ENCODE results near the gene SGCA.

SGCA gene

DNA sequence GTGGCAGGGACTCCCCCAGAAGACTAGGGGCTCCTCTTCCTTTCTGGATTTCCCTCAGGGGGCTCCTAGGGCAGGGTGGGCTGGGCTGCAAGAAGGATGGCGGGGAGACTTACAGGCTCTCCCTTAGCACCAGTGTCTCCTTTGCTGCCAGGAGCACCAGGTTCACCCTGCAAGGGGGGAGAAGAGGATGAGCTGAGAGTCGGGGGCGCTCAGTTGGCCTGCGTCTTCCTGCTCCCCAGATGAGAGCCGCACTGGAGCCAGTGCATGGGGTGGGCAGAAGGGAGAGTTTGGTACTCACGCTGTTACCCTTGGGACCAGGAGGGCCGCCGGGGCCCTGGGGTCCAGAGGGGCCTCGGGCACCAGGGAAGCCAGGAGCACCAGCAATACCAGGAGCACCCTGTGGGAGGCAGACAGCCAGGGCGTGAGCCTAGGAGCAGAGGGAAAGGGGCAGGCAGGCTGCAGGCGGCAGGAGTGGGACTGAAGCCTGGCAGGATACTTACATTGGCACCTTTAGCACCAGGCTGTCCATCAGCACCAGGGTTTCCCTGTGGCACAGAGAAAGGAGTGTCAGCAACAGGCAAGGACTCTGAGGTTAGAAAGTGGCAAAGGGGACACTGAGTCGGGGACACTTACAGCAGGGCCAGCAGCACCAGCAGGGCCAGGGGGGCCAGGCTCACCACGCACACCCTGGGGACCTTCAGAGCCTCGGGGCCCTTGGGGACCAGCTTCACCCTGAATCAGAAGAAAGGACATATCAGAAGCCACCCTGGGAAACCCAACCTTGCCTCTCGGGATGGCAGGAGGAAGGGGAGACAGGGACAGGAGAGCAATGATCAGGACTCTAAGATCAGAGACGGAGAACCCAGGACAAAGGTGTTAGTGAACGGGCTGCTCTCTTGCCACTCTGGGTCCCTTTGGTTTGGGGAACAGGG lies 29.4 kb downstream of the SGCA start:
- no peak for DNase-seq (ENCODE audit: low read depth)

GRCh38 chr17:50196036-50196435 lies 30.2 kb downstream of the SGCA start:
- no peak for DNase-seq (ENCODE audit: low read depth)

- DNase-seq (ENCODE audit: low read depth), result no peak
Measured at GRCh38 chr17:50196826-50197225, 31.0 kb downstream of the SGCA start.

DNA sequence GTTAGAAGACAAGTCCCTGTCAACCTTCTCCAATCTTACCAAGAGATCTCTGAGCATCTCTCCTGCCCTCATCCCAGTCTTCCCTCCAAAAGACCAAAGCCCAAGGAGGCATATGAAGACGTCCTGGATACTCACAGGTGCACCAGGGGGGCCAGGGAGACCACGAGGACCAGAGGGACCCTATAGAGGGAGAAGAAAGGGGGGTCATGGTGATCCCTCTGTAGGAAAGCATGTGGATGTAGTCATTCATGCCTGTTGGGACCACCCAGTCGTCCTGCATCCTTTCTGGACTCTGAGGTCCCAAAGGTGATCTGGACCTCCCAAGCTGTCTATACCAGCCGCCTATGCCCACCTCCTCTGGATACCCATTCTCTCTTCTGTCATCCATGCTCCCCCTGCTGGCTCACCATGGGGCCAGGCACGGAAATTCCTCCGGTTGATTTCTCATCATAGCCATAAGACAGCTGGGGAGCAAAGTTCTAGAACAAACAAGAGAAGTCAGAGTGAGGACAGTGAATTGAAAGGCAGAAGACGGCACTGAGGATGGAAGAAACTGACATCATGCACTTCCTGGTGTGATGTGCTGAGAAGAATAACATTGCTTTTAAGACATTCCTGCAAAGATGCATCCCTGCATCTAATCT lies 32.3 kb downstream of the SGCA start:
- DNase-seq (ENCODE audit: low read depth), result peak; percentile 31

- no peak for DNase-seq (ENCODE audit: low read depth)
Measured at GRCh38 chr17:50199211-50199802, 33.5 kb downstream of the SGCA start.

GRCh38 chr17:50199803-50200456 lies 34.1 kb downstream of the SGCA start:
- DNase-seq (ENCODE audit: low read depth), result peak; percentile 50

DNA sequence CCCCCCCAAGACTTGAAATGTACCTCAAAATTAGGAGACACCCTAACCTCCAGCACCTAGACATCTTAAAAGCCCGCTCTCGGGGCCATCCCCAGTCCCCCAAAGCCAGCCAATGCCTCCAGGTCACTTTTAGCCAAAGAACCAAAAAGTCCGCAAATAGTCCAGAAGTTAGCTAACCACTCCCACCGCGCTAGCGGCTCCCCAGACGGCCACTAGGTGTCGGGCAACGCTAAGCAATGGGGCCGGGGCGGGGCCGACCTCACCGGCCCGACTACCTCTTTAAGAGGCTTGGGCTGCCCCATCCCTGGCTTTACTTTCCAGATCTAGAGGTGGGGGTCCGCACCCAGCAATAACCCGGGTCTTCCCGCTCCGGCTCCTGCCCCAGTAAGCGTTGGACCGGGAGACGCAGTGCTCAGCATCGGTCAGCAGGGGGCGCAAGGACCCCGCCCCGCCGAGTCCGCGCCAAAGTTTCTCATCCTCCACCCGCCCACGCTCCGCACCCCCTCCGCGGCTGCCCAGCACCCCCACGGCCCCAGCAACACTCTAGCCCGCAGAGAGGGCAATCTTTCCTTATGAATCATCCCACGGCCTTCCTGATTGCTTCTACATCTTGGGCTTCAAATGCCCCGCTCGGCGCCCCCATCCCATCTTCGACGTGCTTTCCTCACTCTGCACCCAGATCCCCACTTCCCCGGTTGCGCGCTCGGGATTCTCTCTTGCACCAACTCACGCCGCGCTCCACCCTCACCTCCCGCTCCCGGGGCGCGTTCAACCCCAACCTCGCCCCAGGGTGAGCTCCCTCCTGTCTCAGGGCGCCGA lies 34.9 kb downstream of the SGCA start:
- peak; percentile 68 for DNase-seq (ENCODE audit: low read depth)

- no peak for DNase-seq (ENCODE audit: low read depth)
Measured at GRCh38 chr17:50201276-50201854, 35.6 kb downstream of the SGCA start, which contains the start of gene COL1A1. Gene COL1A1, minus strand, starts transcription at chr17:50201631. Its CDS starts 118 bp downstream, at chr17:50201513.

GRCh38 chr17:50203086-50203485 lies 37.3 kb downstream of the SGCA start:
- no peak for DNase-seq (ENCODE audit: low read depth)

DNA sequence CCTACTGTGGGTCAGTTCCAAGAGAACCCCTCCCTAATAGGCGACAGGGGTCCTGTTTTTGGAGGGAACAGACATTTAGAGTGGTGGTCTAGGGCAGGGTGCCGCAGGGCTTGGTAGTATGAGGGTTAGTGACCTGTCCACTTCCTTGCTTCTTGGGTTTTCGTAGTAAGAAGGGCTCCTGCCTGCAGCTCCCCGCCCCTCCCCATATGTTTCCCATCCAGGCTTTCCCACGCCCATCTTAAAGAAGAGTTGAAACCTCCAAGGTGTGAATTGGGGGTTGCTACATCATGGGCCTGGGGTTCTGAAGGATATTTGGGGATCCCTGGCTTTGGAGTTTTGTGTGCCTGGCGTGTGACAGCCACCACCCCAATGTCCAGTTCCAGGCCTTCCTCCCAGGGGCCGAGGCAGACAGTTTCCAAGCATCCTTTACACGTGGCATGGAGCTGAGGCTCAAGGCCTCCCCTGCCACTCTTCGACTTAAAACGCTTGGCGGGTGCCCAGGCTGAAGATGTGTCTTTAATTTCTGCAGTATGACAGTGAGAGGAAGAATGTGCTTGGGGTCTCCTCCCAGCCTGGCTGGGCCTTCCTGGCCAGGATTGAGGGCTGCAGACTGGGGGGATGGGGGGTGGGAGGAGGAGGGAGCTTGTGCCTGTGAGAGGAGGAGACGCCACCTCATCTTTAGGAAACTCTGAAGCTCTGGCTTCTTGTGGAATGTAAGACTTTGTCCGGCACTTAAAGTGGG lies 38.0 kb downstream of the SGCA start:
- DNase-seq (ENCODE audit: low read depth), result no peak

GRCh38 chr17:50204431-50204830 lies 38.6 kb downstream of the SGCA start:
- DNase-seq (ENCODE audit: low read depth), result no peak

DNA sequence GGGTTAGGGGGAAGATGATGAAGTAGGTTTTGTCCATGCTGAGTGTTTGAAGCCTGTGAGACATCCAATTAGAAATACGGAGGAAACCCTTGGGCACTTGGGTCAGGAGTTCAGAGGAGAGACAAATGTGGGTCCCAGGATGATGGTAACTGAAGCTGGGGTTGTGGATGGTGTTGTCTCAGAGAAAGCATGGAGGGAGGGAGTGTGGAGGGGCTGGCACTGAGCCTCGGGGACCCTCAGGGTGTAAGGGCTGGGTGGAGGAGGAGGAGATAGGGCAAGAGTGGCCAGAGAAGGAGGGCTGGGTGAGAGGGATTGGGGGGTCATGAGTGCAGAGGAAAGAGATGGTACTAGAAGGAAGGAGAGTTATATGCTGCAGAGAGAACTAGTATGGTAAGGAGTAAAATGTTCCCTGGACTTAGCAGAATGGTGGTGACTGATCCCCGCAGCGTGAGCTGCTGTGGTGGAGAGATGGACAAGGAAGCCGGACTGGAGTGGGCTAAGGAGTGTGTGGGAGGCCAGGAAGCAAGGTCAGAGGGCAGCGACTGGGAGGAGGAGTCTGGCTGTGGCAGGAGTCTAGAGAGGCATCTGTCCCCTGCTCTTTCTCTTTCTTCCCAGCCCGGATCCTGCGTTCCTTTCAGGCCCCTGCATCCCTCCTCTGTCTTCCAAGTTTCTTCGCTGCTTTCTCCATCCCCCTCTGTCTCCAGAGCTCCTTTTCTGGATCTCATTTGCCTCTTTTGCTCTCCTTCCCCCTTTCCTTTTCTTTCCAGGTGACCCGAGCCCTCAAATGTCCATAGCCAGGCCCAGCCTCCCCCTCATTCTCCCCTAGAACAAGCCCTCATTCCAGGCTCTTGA lies 39.5 kb downstream of the SGCA start:
- no peak for DNase-seq (ENCODE audit: low read depth)

DNA sequence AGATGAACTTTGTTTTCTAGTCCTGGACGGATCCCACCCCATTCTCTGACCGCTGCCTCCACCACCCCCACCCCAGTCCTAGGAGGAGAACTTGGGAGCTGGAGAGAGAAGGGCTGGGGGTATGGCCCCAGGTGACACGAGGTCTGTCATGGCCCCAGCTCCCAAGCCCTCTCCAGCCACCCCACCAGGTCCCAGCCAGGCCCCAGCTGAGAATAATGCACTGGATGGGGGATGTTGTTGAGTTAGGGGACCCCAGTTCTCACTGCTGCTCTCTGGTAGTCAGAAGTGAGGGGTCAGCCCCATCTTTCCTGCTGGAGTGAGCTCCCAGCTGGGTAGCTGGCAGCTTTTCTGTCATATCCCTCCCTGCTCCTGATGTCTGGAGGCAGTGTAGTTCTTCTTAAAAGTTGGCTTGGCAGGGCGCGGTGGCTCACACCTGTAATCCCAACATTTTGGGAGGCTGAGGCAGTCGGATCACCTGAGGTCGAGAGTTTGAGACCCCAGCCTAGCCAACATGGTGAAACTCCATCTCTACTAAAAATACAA lies 40.2 kb downstream of the SGCA start:
- no peak for DNase-seq (ENCODE audit: low read depth)

DNA sequence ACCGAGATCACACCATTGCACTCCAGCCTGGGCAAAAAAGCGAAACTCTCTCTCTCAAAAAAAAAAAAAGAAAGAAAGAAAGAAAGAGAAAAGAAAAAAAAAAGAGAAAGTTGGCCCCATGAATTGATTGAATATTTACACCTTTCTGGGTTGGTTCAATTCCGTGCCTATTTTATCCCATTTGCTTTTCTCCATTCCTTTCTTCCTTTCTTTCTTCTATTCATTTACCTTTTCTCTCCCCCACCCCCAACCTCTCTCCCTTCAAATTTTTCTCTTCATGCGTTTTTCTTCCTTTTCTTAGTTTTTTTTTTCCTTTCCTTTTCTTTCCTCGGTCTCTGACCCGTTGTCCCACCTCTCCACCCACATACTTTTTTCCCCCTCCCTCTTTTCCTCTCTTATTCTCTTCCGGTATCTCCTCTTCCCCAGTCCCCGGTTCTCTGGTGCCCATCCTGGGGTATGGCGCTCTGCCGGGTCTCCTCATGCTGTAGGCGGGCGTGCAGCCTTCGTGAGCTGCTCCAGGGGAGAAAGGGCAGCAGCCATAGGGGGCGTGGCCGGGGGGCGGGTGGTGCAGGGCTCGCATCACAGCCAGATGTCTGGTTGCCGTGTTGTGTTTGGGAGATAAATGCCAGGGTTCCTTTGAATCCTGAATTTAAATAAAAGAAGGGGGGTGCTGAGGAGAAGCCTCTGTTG lies 40.9 kb downstream of the SGCA start:
- no peak for DNase-seq (ENCODE audit: low read depth)

DNA sequence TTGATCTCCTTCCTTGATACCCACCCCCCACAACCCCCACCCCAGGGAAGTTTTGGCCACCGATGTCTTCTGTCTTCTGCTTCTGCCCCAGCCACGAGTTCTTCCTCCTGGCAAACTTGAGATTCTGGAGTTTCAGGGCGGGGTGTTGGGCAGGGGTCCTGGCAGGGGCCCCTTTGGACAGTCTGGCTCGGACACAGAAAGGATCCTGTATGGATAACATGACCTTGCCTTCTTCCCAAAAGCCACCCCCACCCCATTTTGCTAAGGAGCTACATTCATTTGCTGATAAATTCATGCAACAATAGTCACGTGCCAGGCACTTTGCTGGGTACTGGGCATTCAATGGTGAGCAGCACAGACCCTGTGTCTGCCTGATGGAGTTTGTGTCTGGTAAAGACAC lies 41.5 kb downstream of the SGCA start:
- no peak for DNase-seq (ENCODE audit: low read depth)

GRCh38 chr17:50207792-50208567 lies 42.2 kb downstream of the SGCA start:
- DNase-seq (ENCODE audit: low read depth), result no peak

- no peak for DNase-seq (ENCODE audit: low read depth)
Measured at GRCh38 chr17:50208611-50209061, 42.8 kb downstream of the SGCA start.

GRCh38 chr17:50209133-50209471 lies 43.3 kb downstream of the SGCA start:
- DNase-seq (ENCODE audit: low read depth), result no peak

Measured in activated T-helper 9 cell treated with anti-CD3 and anti-CD28 coated beads, Interleukin-2, amount 50 U/mL, for 16 hours (primary cell).